ENCODE results near the gene ESRRB. TPM values are rescaled to one million over a fixed set of nuclear protein-coding genes. Genes with fewer than 3 reads are reported as not detected.

ESRRB gene
- total RNA-seq, 1 donor from 2014 or later: 0.08 TPM

GRCh38 chr14:76428611-76429010, 52.7 kb downstream of the ESRRB start:
- Mint-ChIP-seq H3K27me3 (ENCODE audit: unreplicated experiment) (peaks cover 3% of the 10 kb centered on the region), H3K4me1 (ENCODE audit: unreplicated experiment) (peaks cover under 1% of the 10 kb centered on the region), H3K9me3 (ENCODE audit: unreplicated experiment) (no peaks in the 10 kb centered on the region), H3K4me3 (ENCODE audit: unreplicated experiment) (no peak overlapping the region), H3K27ac (ENCODE audit: unreplicated experiment) (no peak overlapping the region), H3K36me3 (ENCODE audit: low read depth, unreplicated experiment) (no peaks in the 10 kb centered on the region)
- TF ChIP-seq, protein P1, sequence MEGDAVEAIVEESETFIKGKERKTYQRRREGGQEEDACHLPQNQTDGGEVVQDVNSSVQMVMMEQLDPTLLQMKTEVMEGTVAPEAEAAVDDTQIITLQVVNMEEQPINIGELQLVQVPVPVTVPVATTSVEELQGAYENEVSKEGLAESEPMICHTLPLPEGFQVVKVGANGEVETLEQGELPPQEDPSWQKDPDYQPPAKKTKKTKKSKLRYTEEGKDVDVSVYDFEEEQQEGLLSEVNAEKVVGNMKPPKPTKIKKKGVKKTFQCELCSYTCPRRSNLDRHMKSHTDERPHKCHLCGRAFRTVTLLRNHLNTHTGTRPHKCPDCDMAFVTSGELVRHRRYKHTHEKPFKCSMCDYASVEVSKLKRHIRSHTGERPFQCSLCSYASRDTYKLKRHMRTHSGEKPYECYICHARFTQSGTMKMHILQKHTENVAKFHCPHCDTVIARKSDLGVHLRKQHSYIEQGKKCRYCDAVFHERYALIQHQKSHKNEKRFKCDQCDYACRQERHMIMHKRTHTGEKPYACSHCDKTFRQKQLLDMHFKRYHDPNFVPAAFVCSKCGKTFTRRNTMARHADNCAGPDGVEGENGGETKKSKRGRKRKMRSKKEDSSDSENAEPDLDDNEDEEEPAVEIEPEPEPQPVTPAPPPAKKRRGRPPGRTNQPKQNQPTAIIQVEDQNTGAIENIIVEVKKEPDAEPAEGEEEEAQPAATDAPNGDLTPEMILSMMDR (IDR thresholded peaks at IDR 0.05; ENCODE audit: unreplicated experiment): no peak
- no peak for DNase-seq (ENCODE audit: low spot score)

DNA sequence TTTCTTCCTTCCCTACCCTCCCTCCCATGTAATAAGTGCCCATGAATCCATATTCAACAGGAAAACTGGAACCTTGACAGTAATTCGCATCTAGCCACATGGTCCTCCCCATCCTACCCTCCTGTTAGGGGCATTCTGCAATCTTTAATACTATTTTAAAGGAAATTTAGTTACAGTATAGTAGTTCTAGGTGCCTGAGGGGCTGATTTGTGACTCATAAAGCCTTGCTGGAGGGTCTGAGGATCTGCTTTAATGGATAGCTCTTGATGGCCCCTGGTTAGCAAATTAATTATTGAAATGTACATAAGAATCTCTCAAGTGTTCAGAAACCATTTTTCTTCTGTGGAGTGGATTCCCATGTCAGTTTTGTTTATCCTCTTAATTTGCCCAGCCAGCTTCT, 54.1 kb downstream of the ESRRB start:
- TF ChIP-seq, protein P1 (IDR thresholded peaks at IDR 0.05; ENCODE audit: unreplicated experiment): no peak
- DNase-seq (ENCODE audit: low spot score): no peak
- H3K27me3 Mint-ChIP-seq (ENCODE audit: unreplicated experiment): peaks cover 2% of the 10 kb centered on the region
- H3K4me3 Mint-ChIP-seq (ENCODE audit: unreplicated experiment): no peak overlapping the region
- peaks cover 3% of the 10 kb centered on the region for H3K4me1 Mint-ChIP-seq (ENCODE audit: unreplicated experiment)
- no peak overlapping the region for H3K27ac Mint-ChIP-seq (ENCODE audit: unreplicated experiment)
- no peaks in the 10 kb centered on the region for H3K9me3 Mint-ChIP-seq (ENCODE audit: unreplicated experiment)
- H3K36me3 Mint-ChIP-seq (ENCODE audit: low read depth, unreplicated experiment): no peaks in the 10 kb centered on the region

GRCh38 chr14:76430475-76430980, 54.6 kb downstream of the ESRRB start:
- Mint-ChIP-seq H3K4me3 (ENCODE audit: unreplicated experiment) (no peak overlapping the region), H3K27ac (ENCODE audit: unreplicated experiment) (no peak overlapping the region), H3K36me3 (ENCODE audit: low read depth, unreplicated experiment) (no peaks in the 10 kb centered on the region), H3K4me1 (ENCODE audit: unreplicated experiment) (peaks cover 3% of the 10 kb centered on the region), H3K9me3 (ENCODE audit: unreplicated experiment) (no peaks in the 10 kb centered on the region), H3K27me3 (ENCODE audit: unreplicated experiment) (peaks cover 2% of the 10 kb centered on the region)
- DNase-seq (ENCODE audit: low spot score): no peak
- TF ChIP-seq, protein P1 (IDR thresholded peaks at IDR 0.05; ENCODE audit: unreplicated experiment): no peak

GRCh38 chr14:76431538-76431937, 55.6 kb downstream of the ESRRB start:
- TF ChIP-seq, protein P1 (IDR thresholded peaks at IDR 0.05; ENCODE audit: unreplicated experiment): no peak
- no peaks in the 10 kb centered on the region for H3K36me3 Mint-ChIP-seq (ENCODE audit: low read depth, unreplicated experiment)
- H3K27me3 Mint-ChIP-seq (ENCODE audit: unreplicated experiment): peaks cover 2% of the 10 kb centered on the region
- no peak overlapping the region for H3K27ac Mint-ChIP-seq (ENCODE audit: unreplicated experiment)
- no peak overlapping the region for H3K4me3 Mint-ChIP-seq (ENCODE audit: unreplicated experiment)
- H3K4me1 Mint-ChIP-seq (ENCODE audit: unreplicated experiment): peaks cover 3% of the 10 kb centered on the region
- DNase-seq (ENCODE audit: low spot score): no peak
- no peaks in the 10 kb centered on the region for H3K9me3 Mint-ChIP-seq (ENCODE audit: unreplicated experiment)

- Mint-ChIP-seq H3K27ac (ENCODE audit: unreplicated experiment) (no peak overlapping the region), H3K36me3 (ENCODE audit: low read depth, unreplicated experiment) (no peaks in the 10 kb centered on the region), H3K4me3 (ENCODE audit: unreplicated experiment) (no peak overlapping the region), H3K27me3 (ENCODE audit: unreplicated experiment) (peaks cover 2% of the 10 kb centered on the region), H3K4me1 (ENCODE audit: unreplicated experiment) (peaks cover 3% of the 10 kb centered on the region), H3K9me3 (ENCODE audit: unreplicated experiment) (no peaks in the 10 kb centered on the region)
- TF ChIP-seq, protein P1 (IDR thresholded peaks at IDR 0.05; ENCODE audit: unreplicated experiment): no peak
- no peak for DNase-seq (ENCODE audit: low spot score)
Observed at GRCh38 chr14:76432827-76433752, 57.2 kb downstream of the ESRRB start.
